PFSK-1 (cell line): ENCODE data around the gene TUBGCP3.

Experiments used
- POLR2AphosphoS5 ChIP-seq: IDR thresholded peaks from 2 replicates; pipeline ENCODE4 v1.6.1; 2012; ENCODE audit warnings: low read depth, mild to moderate bottlenecking, control low read depth, low read length, moderate library complexity
- TAF1 ChIP-seq: IDR thresholded peaks from 2 replicates; pipeline ENCODE4 v1.6.1; 2012; ENCODE audit warnings: low read length, control low read depth, borderline replicate concordance; ENCODE audit not compliant: insufficient read depth
- TF ChIP-seq, protein P1 (sequence below), 2 experiments: IDR thresholded peaks; 2 replicates each; pipeline versions ENCODE4 v1.6.1 to v1.8.0; 2011 to 2012; ENCODE audit warnings: low read depth in 2 of 2, low read length in 2 of 2, control low read depth in 1 of 2, inconsistent platforms in 1 of 2, mild to moderate bottlenecking in 1 of 2, moderate library complexity in 1 of 2; ENCODE audit not compliant: insufficient read depth in 1 of 2

DNA sequence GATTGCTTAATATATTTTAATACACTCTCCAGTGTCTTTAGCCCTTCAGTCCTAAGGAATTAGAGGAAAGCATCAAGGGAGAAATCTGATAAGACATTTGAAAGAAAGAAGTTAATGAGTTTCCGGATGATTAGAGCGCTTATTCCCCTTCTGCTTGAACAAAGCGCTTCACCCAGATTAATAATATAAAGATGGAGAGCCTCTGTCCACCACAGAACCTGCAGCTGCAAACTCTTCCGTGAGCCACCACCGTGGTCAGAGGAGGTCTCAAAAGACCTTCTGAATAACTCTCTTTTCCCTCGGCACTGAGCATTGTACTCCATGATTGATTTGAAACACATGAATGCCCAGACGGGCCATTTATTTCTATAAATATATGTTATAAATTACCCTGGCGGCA, 14.2 kb upstream of the TUBGCP3 start:
- TF ChIP-seq, protein P1, sequence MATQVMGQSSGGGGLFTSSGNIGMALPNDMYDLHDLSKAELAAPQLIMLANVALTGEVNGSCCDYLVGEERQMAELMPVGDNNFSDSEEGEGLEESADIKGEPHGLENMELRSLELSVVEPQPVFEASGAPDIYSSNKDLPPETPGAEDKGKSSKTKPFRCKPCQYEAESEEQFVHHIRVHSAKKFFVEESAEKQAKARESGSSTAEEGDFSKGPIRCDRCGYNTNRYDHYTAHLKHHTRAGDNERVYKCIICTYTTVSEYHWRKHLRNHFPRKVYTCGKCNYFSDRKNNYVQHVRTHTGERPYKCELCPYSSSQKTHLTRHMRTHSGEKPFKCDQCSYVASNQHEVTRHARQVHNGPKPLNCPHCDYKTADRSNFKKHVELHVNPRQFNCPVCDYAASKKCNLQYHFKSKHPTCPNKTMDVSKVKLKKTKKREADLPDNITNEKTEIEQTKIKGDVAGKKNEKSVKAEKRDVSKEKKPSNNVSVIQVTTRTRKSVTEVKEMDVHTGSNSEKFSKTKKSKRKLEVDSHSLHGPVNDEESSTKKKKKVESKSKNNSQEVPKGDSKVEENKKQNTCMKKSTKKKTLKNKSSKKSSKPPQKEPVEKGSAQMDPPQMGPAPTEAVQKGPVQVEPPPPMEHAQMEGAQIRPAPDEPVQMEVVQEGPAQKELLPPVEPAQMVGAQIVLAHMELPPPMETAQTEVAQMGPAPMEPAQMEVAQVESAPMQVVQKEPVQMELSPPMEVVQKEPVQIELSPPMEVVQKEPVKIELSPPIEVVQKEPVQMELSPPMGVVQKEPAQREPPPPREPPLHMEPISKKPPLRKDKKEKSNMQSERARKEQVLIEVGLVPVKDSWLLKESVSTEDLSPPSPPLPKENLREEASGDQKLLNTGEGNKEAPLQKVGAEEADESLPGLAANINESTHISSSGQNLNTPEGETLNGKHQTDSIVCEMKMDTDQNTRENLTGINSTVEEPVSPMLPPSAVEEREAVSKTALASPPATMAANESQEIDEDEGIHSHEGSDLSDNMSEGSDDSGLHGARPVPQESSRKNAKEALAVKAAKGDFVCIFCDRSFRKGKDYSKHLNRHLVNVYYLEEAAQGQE (IDR thresholded peaks at IDR 0.05; ENCODE audit: insufficient read depth in 1 of 2, low read depth in 2 of 2, low read length in 2 of 2), result no peak
- TF ChIP-seq POLR2AphosphoS5 (no peak), TAF1 (no peak)
